Neuronal stem cell (in vitro differentiated cells): ENCODE measurements around the gene SAMD14.
A peak's percentile ranks its signal among the peaks of the same experiment; 100 is the strongest.

Source experiments
- DNase-seq: peaks from one replicate; pipeline ENCODE4 v3.0.0-alpha.2; 2013; ENCODE audit warnings: low spot score
- H2AFZ ChIP-seq: one replicate; pipeline ENCODE4 v1.6.1; 2013; ENCODE audit warnings: mild to moderate bottlenecking, low read length, inconsistent platforms
- H2AK5ac ChIP-seq: 2 replicates; pipeline ENCODE4 v1.6.1; 2013; ENCODE audit warnings: low read depth, mild to moderate bottlenecking, inconsistent platforms, low read length, moderate library complexity, mixed read lengths
- H2BK120ac ChIP-seq: 2 replicates; pipeline ENCODE4 v1.6.1; 2013; ENCODE audit warnings: low read depth, mild to moderate bottlenecking, inconsistent platforms, low read length, moderate library complexity, mixed read lengths
- H2BK12ac ChIP-seq: one replicate; pipeline ENCODE4 v1.6.1; 2013; ENCODE audit warnings: low read length, inconsistent platforms
- H2BK15ac ChIP-seq: 2 replicates; pipeline ENCODE4 v1.6.1; 2013; ENCODE audit warnings: mild to moderate bottlenecking, low read length, inconsistent platforms, mixed read lengths
- H2BK5ac ChIP-seq: one replicate; pipeline ENCODE4 v1.6.1; 2013; ENCODE audit warnings: inconsistent platforms, mild to moderate bottlenecking, low read length, moderate library complexity
- H3K14ac ChIP-seq: one replicate; pipeline ENCODE4 v1.6.1; 2013; ENCODE audit warnings: low read length, inconsistent platforms
- H3K18ac ChIP-seq: 2 replicates; pipeline ENCODE4 v1.6.1; 2013; ENCODE audit warnings: low read length, inconsistent platforms
- H3K23ac ChIP-seq: 2 replicates; pipeline ENCODE4 v1.6.1; 2013; ENCODE audit warnings: low read depth, mild to moderate bottlenecking, mixed read lengths, low read length, inconsistent platforms; ENCODE audit not compliant: poor library complexity
- H3K27ac ChIP-seq: replicated peaks from 3 replicates; pipeline ENCODE4 v1.5.1; 2013; ENCODE audit warnings: low read length, inconsistent platforms
- H3K27me3 ChIP-seq, 3 experiments: 2 replicates each; pipeline ENCODE4 v1.6.1; 2013; ENCODE audit warnings: low read length in 3 of 3, mild to moderate bottlenecking in 2 of 3, inconsistent platforms in 1 of 3, low read depth in 1 of 3, mixed read lengths in 1 of 3, moderate library complexity in 1 of 3; ENCODE audit not compliant: control insufficient read depth in 3 of 3, insufficient read depth in 3 of 3
- H3K36me3 ChIP-seq, 2 donors: replicated peaks in 1 of 2; 2 replicates each; pipeline ENCODE4 v1.6.1; 2013; ENCODE audit warnings: low read length in 2 of 2; ENCODE audit not compliant: control insufficient read depth in 2 of 2, insufficient read depth in 2 of 2
- H3K4ac ChIP-seq: 2 replicates; pipeline ENCODE4 v1.6.1; 2013; ENCODE audit warnings: inconsistent platforms, mild to moderate bottlenecking, low read length, moderate library complexity
- H3K4me1 ChIP-seq, 2 donors: 1 replicate in 1 of 2; 2 replicates in 1 of 2; pipeline ENCODE4 v1.6.1; 2013; ENCODE audit warnings: low read length in 2 of 2, low read depth in 1 of 2; ENCODE audit not compliant: control insufficient read depth in 2 of 2, insufficient read depth in 1 of 2
- H3K4me2 ChIP-seq: one replicate; pipeline ENCODE4 v1.6.1; 2013; ENCODE audit warnings: mild to moderate bottlenecking, low read length, inconsistent platforms; ENCODE audit not compliant: insufficient read depth, poor library complexity, severe bottlenecking
- H3K4me3 ChIP-seq, 2 donors: 2 replicates each; pipeline ENCODE4 v1.5.1; 2013; ENCODE audit warnings: low read length in 2 of 2, mild to moderate bottlenecking in 2 of 2, inconsistent platforms in 1 of 2, moderate library complexity in 1 of 2
- H3K79me1 ChIP-seq: one replicate; pipeline ENCODE4 v1.6.1; 2013; ENCODE audit warnings: low read depth, mild to moderate bottlenecking, inconsistent platforms, low read length, moderate library complexity
- H3K9ac ChIP-seq: one replicate; pipeline ENCODE4 v1.6.1; 2013; ENCODE audit warnings: mild to moderate bottlenecking, low read depth, low read length, inconsistent platforms; ENCODE audit not compliant: poor library complexity
- H3K9me3 ChIP-seq, 2 donors: replicated peaks in 1 of 2; 2 replicates each; pipeline versions ENCODE3 to v1.6.1; 2013; ENCODE audit warnings: low read length in 2 of 2, mild to moderate bottlenecking in 2 of 2, inconsistent platforms in 1 of 2, low read depth in 1 of 2, mixed read lengths in 1 of 2, moderate library complexity in 1 of 2; ENCODE audit not compliant: control insufficient read depth in 2 of 2, insufficient read depth in 1 of 2
- H4K8ac ChIP-seq: one replicate; pipeline ENCODE4 v1.6.1; 2013; ENCODE audit warnings: low read depth, mild to moderate bottlenecking, inconsistent platforms, low read length, moderate library complexity
- H4K91ac ChIP-seq: one replicate; pipeline ENCODE4 v1.6.1; 2013; ENCODE audit warnings: low read length, low read depth, mild to moderate bottlenecking, inconsistent platforms; ENCODE audit not compliant: poor library complexity
- WGBS, 2 donors: extraction: QIAGEN DNeasy Blood & Tissue Kit; methylation state at CpG; one replicate each; pipeline ENCODE4 v1.1.7; 2013; ENCODE audit warnings: missing lambda C conversion rate in 2 of 2, mixed read lengths in 1 of 2; ENCODE audit not compliant: insufficient read length in 2 of 2, insufficient replicate concordance in 1 of 2; ENCODE audit errors: extremely low coverage in 2 of 2; 5-methylcytosine and 5-hydroxymethylcytosine counted together

Gene SAMD14

GRCh38 chr17:50111673-50112655 lies 18.0 kb downstream of the SAMD14 start:
- peak overlapping the region; percentile 57 for H3K18ac ChIP-seq
- no peak overlapping the region for H3K4me3 ChIP-seq
- peaks cover 18 to 43% of the 10 kb centered on the region in 2 donors for H3K36me3 ChIP-seq
- no CpG with 5 or more reads among the region's 14 CpGs for WGBS, 2 donors
- peak overlapping the region; percentile 81 for H3K23ac ChIP-seq
- peak overlapping the region; percentile 38 for H3K4ac ChIP-seq
- no peak overlapping the region for H2BK12ac ChIP-seq
- H2BK15ac ChIP-seq = peak overlapping the region; percentile 55
- no peak overlapping the region for H3K4me2 ChIP-seq
- H2BK5ac ChIP-seq = peak overlapping the region; percentile 76
- H3K27ac ChIP-seq = peak overlapping the region; percentile 25
- H3K27me3 ChIP-seq = no peaks in the 10 kb centered on the region
- no peak overlapping the region for H4K91ac ChIP-seq
- no peak for DNase-seq
- peaks cover 17 to 18% of the 10 kb centered on the region in 2 donors for H3K4me1 ChIP-seq
- peak overlapping the region; percentile 87 for H2BK120ac ChIP-seq
- peak overlapping the region; percentile 97 for H2AK5ac ChIP-seq
- H3K9me3 ChIP-seq = no peaks in the 10 kb centered on the region
- peaks cover 2% of the 10 kb centered on the region for H3K79me1 ChIP-seq
- no peak overlapping the region for H4K8ac ChIP-seq
- H2AFZ ChIP-seq = peak overlapping the region; percentile 32
- H3K14ac ChIP-seq = peak overlapping the region; percentile 78
- peak overlapping the region; percentile 64 for H3K9ac ChIP-seq

- H3K4ac ChIP-seq = no peak overlapping the region
- peak overlapping the region; percentile 95 for H2BK12ac ChIP-seq
- H2BK120ac ChIP-seq = no peak overlapping the region
- H3K9ac ChIP-seq = peak overlapping the region; percentile 54
- H3K4me1 ChIP-seq = peaks cover 18 to 21% of the 10 kb centered on the region in 2 donors
- H2BK15ac ChIP-seq = no peak overlapping the region
- peak overlapping the region; percentile 18 for H3K27ac ChIP-seq
- peaks cover 2% of the 10 kb centered on the region for H3K79me1 ChIP-seq
- H4K8ac ChIP-seq = no peak overlapping the region
- no peak overlapping the region for H3K14ac ChIP-seq
- H3K18ac ChIP-seq = peak overlapping the region; percentile 78
- H3K27me3 ChIP-seq = no peaks in the 10 kb centered on the region
- H3K4me2 ChIP-seq = no peak overlapping the region
- no peak overlapping the region for H2AFZ ChIP-seq
- no peak overlapping the region for H4K91ac ChIP-seq
- peak overlapping the region; percentile 76 for H2BK5ac ChIP-seq
- peaks cover 18 to 47% of the 10 kb centered on the region in 2 donors for H3K36me3 ChIP-seq
- peak overlapping the region; percentile 34 for H2AK5ac ChIP-seq
- H3K4me3 ChIP-seq = no peak overlapping the region
- H3K9me3 ChIP-seq = no peaks in the 10 kb centered on the region
- DNase-seq = no peak
- peak overlapping the region; percentile 22 for H3K23ac ChIP-seq
- no CpG with 5 or more reads among the region's 19 CpGs for WGBS, 2 donors
Observed at GRCh38 chr17:50110591-50111349, 19.2 kb downstream of the SAMD14 start.

- H2BK120ac ChIP-seq = peak overlapping the region; percentile 91
- no peak overlapping the region for H3K4ac ChIP-seq
- no peaks in the 10 kb centered on the region for H3K27me3 ChIP-seq
- H2AFZ ChIP-seq = no peak overlapping the region
- no peak overlapping the region for H4K8ac ChIP-seq
- no peak overlapping the region for H2BK15ac ChIP-seq
- H3K4me2 ChIP-seq = no peak overlapping the region
- H3K14ac ChIP-seq = no peak overlapping the region
- no peak overlapping the region for H2BK12ac ChIP-seq
- no peak overlapping the region for H2BK5ac ChIP-seq
- H4K91ac ChIP-seq = peak overlapping the region; percentile 30
- no peak overlapping the region for H3K9ac ChIP-seq
- DNase-seq = no peak
- H3K4me1 ChIP-seq = peaks cover 21 to 22% of the 10 kb centered on the region in 2 donors
- no peaks in the 10 kb centered on the region for H3K9me3 ChIP-seq
- no peak overlapping the region for H3K4me3 ChIP-seq
- peak overlapping the region; percentile 34 for H2AK5ac ChIP-seq
- no peak overlapping the region for H3K18ac ChIP-seq
- no peak overlapping the region for H3K23ac ChIP-seq
- peaks cover 2% of the 10 kb centered on the region for H3K79me1 ChIP-seq
- H3K27ac ChIP-seq = no peak overlapping the region
- no CpG with 5 or more reads among the region's 19 CpGs for WGBS, 2 donors
- H3K36me3 ChIP-seq = peaks cover 18 to 43% of the 10 kb centered on the region in 2 donors
Observed at GRCh38 chr17:50109785-50110184, 20.2 kb downstream of the SAMD14 start.
